GM23338 (cell line): ENCODE results near the gene TDO2. TPM values are rescaled to one million over a fixed set of nuclear protein-coding genes. Genes with fewer than 3 reads are reported as not detected.

Source experiments
- ATAC-seq: fragments of 200-7000 bp; cut with Tn5 transposase; 3 replicates; pipeline ENCODE4 v1.9.1; 2020
- DNase-seq: peaks from one replicate; pipeline ENCODE4 v3.0.0-alpha.2; 2015; ENCODE audit warnings: low spot score
- H2AFZ ChIP-seq: fragments of 200-600 bp; sonication (generic); 2 replicates; pipeline ENCODE4 v1.8.0; 2016; ENCODE audit warnings: antibody characterized with exemption, mild to moderate bottlenecking, moderate library complexity
- H3F3A ChIP-seq: fragments of 200-600 bp; sonication (generic); replicated peaks from 2 replicates; pipeline ENCODE4 v1.8.0; 2017; ENCODE audit warnings: antibody characterized with exemption, mixed run types, low read depth
- H3K27ac ChIP-seq: fragments of 200-600 bp; sonication (generic); 2 replicates; pipeline ENCODE4 v1.6.1; 2016; ENCODE audit warnings: low read depth
- H3K27me3 ChIP-seq: fragments of 200-600 bp; sonication (generic); 2 replicates; pipeline ENCODE4 v1.8.0; 2016; ENCODE audit warnings: mild to moderate bottlenecking, mixed run types, moderate library complexity; ENCODE audit not compliant: insufficient read depth
- H3K36me3 ChIP-seq: fragments of 200-600 bp; sonication (generic); 2 replicates; pipeline ENCODE4 v1.8.0; 2016; ENCODE audit warnings: mild to moderate bottlenecking; ENCODE audit not compliant: insufficient read depth
- H3K4me1 ChIP-seq: fragments of 200-600 bp; sonication (generic); 2 replicates; pipeline ENCODE4 v1.8.0; 2016; ENCODE audit warnings: mild to moderate bottlenecking, moderate library complexity; ENCODE audit not compliant: insufficient read depth
- H3K4me2 ChIP-seq: fragments of 200-600 bp; sonication (generic); 2 replicates; pipeline ENCODE4 v1.7.1; 2017; ENCODE audit warnings: mixed run types
- H3K4me3 ChIP-seq: fragments of 200-600 bp; sonication (generic); 2 replicates; pipeline ENCODE4 v1.6.1; 2016; ENCODE audit warnings: mixed run types
- H3K79me2 ChIP-seq: fragments of 200-600 bp; sonication (generic); replicated peaks from 2 replicates; pipeline ENCODE4 v1.8.0; 2017; ENCODE audit warnings: mild to moderate bottlenecking; ENCODE audit not compliant: insufficient read depth
- H3K9me2 ChIP-seq: fragments of 200-600 bp; sonication (generic); 2 replicates; pipeline ENCODE4 v1.8.0; 2017; ENCODE audit not compliant: insufficient read depth
- H4K20me1 ChIP-seq: fragments of 200-600 bp; sonication (generic); replicated peaks from 2 replicates; pipeline ENCODE4 v1.8.0; 2017; ENCODE audit warnings: mild to moderate bottlenecking; ENCODE audit not compliant: insufficient read depth
- H3K27ac Mint-ChIP-seq: 2 replicates; pipeline ENCODE4 v1.8.0; 2020; ENCODE audit warnings: inconsistent platforms, mild to moderate bottlenecking, moderate library complexity, mixed read lengths
- H3K27me3 Mint-ChIP-seq: 3 replicates; pipeline ENCODE4 v1.8.0; 2022; ENCODE audit warnings: low read depth, mild to moderate bottlenecking, moderate library complexity, mixed read lengths, inconsistent platforms; ENCODE audit not compliant: insufficient read depth, poor library complexity
- H3K36me3 Mint-ChIP-seq: 3 replicates; pipeline ENCODE4 v1.8.0; 2021; ENCODE audit warnings: low read depth, mild to moderate bottlenecking, inconsistent platforms, moderate library complexity, mixed read lengths
- H3K4me1 Mint-ChIP-seq: 3 replicates; pipeline ENCODE4 v1.8.0; 2020; ENCODE audit warnings: mild to moderate bottlenecking, inconsistent platforms, mixed read lengths
- H3K4me3 Mint-ChIP-seq: 3 replicates; pipeline ENCODE4 v1.8.0; 2021; ENCODE audit warnings: moderate library complexity, mild to moderate bottlenecking, inconsistent platforms, mixed read lengths
- H3K9me3 Mint-ChIP-seq: 3 replicates; pipeline ENCODE4 v1.8.0; 2020; ENCODE audit warnings: moderate library complexity, mild to moderate bottlenecking, inconsistent platforms, mixed read lengths
- CREB1 ChIP-seq: fragments of 250-450 bp; sonication (Bioruptor Pico); IDR thresholded peaks from 2 replicates; pipeline ENCODE4 v1.5.0; 2020; ENCODE audit warnings: low read depth, mild to moderate bottlenecking, moderate library complexity
- ETS1 ChIP-seq: IDR thresholded peaks from 2 replicates; pipeline ENCODE4 v1.6.1; 2016; ENCODE audit warnings: antibody characterized with exemption
- EZH2 ChIP-seq: fragments of 200-600 bp; sonication (generic); IDR thresholded peaks from one replicate; pipeline ENCODE4 v1.8.0; 2017; ENCODE audit warnings: antibody characterized with exemption, mild to moderate bottlenecking, low read depth; ENCODE audit not compliant: unreplicated experiment
- EZH2phosphoT487 ChIP-seq: fragments of 200-600 bp; sonication (generic); IDR thresholded peaks from one replicate; pipeline ENCODE4 v1.8.1; 2018; ENCODE audit warnings: antibody characterized with exemption; ENCODE audit not compliant: unreplicated experiment
- JUNB ChIP-seq: IDR thresholded peaks from one replicate; pipeline ENCODE4 v1.6.1; 2016; ENCODE audit warnings: antibody characterized with exemption; ENCODE audit not compliant: unreplicated experiment
- NANOG ChIP-seq: IDR thresholded peaks from 2 replicates; pipeline ENCODE4 v1.6.1; 2016; ENCODE audit warnings: antibody characterized with exemption, borderline replicate concordance
- POLR2AphosphoS5 ChIP-seq: IDR thresholded peaks from 2 replicates; pipeline ENCODE4 v1.6.1; 2016; ENCODE audit warnings: antibody characterized with exemption, low read depth
- ZNF114 ChIP-seq: fragments of 250-450 bp; sonication (Bioruptor Pico); IDR thresholded peaks from 2 replicates; pipeline ENCODE4 v1.5.0; 2020; ENCODE audit warnings: mild to moderate bottlenecking, moderate library complexity
- ZNF331 ChIP-seq: fragments of 250-450 bp; sonication (Bioruptor Pico); IDR thresholded peaks from 2 replicates; pipeline ENCODE4 v1.5.0; 2020; ENCODE audit warnings: low read depth, mild to moderate bottlenecking, moderate library complexity
- ZNF462 ChIP-seq: fragments of 250-450 bp; sonication (Bioruptor Pico); IDR thresholded peaks from 2 replicates; pipeline ENCODE4 v1.5.0; 2020; ENCODE audit warnings: mild to moderate bottlenecking, moderate library complexity
- polyA plus RNA-seq: library from polyadenylated mRNA; unstranded; fragments of >200 nt; fragmentation: Nextera tagmentation; extraction: Ambion mirVana; gene quantifications from 2 replicates; pipeline ENCODE4 v1.2.1, GENCODE V29; 2016
- total RNA-seq: library from RNA; depleted of rRNA; stranded (reverse); fragments of >200 nt; shearing (Covaris generic); gene quantifications from 2 replicates; pipeline ENCODE4 v1.2.3, GENCODE V29; 2014
- TF ChIP-seq, protein P1 (sequence below): IDR thresholded peaks from one replicate; pipeline ENCODE4 v1.6.1; 2018; ENCODE audit warnings: antibody characterized with exemption; ENCODE audit not compliant: unreplicated experiment

TDO2 gene
- total and polyA plus RNA-seq, 2 experiments from 2014 or later: 0.10 TPM; not detected in 1

DNA sequence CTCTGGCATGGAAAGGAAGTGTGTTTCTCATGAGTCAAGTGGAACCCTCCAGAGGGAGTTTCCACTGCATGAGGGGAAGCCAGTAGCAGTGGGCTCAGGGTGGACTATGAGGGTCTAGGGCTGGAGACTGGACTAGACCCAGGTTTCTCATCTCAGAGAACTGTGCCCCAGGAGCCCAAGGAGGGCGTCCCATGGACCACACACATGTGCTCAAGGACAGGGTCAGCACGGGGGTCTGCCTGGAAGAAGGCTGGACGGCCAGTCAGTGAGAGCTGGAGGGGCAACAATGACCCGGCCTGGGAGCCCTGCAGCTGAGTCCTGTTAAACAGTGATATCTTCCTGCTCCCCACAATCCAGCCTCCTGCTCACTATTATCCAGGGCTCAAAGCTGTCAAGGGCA, 55.9 kb downstream of the TDO2 start (continued):
- TF ChIP-seq, protein P1, sequence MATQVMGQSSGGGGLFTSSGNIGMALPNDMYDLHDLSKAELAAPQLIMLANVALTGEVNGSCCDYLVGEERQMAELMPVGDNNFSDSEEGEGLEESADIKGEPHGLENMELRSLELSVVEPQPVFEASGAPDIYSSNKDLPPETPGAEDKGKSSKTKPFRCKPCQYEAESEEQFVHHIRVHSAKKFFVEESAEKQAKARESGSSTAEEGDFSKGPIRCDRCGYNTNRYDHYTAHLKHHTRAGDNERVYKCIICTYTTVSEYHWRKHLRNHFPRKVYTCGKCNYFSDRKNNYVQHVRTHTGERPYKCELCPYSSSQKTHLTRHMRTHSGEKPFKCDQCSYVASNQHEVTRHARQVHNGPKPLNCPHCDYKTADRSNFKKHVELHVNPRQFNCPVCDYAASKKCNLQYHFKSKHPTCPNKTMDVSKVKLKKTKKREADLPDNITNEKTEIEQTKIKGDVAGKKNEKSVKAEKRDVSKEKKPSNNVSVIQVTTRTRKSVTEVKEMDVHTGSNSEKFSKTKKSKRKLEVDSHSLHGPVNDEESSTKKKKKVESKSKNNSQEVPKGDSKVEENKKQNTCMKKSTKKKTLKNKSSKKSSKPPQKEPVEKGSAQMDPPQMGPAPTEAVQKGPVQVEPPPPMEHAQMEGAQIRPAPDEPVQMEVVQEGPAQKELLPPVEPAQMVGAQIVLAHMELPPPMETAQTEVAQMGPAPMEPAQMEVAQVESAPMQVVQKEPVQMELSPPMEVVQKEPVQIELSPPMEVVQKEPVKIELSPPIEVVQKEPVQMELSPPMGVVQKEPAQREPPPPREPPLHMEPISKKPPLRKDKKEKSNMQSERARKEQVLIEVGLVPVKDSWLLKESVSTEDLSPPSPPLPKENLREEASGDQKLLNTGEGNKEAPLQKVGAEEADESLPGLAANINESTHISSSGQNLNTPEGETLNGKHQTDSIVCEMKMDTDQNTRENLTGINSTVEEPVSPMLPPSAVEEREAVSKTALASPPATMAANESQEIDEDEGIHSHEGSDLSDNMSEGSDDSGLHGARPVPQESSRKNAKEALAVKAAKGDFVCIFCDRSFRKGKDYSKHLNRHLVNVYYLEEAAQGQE: no peak
- TF ChIP-seq EZH2phosphoT487: no peak
- TF ChIP-seq NANOG: no peak
- TF ChIP-seq ZNF114 (CRISPR knock-in tag): no peak
- TF ChIP-seq ZNF331: no peak
- no peak for TF ChIP-seq POLR2AphosphoS5
- no peak for TF ChIP-seq JUNB

DNA sequence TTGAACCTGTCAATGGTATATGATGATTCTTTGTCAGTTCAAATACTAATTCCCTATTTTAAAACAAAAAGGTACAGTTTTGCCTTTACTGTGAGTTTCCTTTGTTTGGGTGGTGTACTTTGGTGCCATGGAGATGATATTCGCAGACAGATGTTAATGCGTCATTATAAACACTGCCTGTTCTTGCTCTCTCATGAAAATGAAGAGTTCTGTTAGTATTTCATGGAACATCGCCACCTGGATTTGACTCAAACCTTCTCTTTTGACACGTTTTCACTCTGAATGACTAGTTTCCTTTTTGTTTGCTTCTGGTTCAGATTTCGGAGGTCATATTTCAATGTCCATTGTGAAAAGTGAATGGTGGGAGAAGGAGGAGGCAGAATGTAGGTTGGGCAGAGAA, 57.0 kb downstream of the TDO2 start:
- ATAC-seq: no peak
- no peak overlapping the region for H3K4me3 Mint-ChIP-seq
- TF ChIP-seq JUNB (no peak), EZH2 (no peak), ZNF462 (CRISPR knock-in tag) (no peak), CREB1 (CRISPR knock-in tag) (no peak), NANOG (no peak), ETS1 (no peak), EZH2phosphoT487 (no peak), POLR2AphosphoS5 (no peak), ZNF114 (CRISPR knock-in tag) (no peak)
- TF ChIP-seq, protein P1: no peak

More for the DNA sequence above, 57.0 kb downstream of the TDO2 start:
- Histone ChIP-seq H3K36me3 (no peaks in the 10 kb centered on the region), H3K4me3 (no peak overlapping the region), H3K27ac (no peak overlapping the region), H4K20me1 (no peaks in the 10 kb centered on the region), H3K9me2 (0 out of 2 replicates have a peak, but pooled peaks cover 6% of the 10 kb centered on the region), H3K27me3 (no peaks in the 10 kb centered on the region), H3K4me2 (no peak overlapping the region), H3K4me1 (no peaks in the 10 kb centered on the region; the same call in 1 of the 2 replicates), H3F3A (no peaks in the 10 kb centered on the region), H2AFZ (no peak overlapping the region), H3K79me2 (no peaks in the 10 kb centered on the region)
- H3K27me3 Mint-ChIP-seq: no peaks in the 10 kb centered on the region
- H3K27ac Mint-ChIP-seq: no peak overlapping the region
- no peaks in the 10 kb centered on the region for H3K36me3 Mint-ChIP-seq
- no peak for DNase-seq
- H3K9me3 Mint-ChIP-seq: no peaks in the 10 kb centered on the region
- peaks cover 5% of the 10 kb centered on the region; the same call in 2 of the 3 replicates for H3K4me1 Mint-ChIP-seq
